HFF-Myc (cell line): ENCODE data around the gene TRPM5.

Source experiments
- DNase-seq: peaks from one replicate; pipeline ENCODE4 v3.0.0-alpha.2; 2011; ENCODE audit warnings: low read depth; ENCODE audit errors: extremely low read depth
- H3K4me3 ChIP-seq: replicated peaks from 2 replicates; pipeline ENCODE4 v1.5.1; 2011; ENCODE audit warnings: low read depth, mild to moderate bottlenecking, control low read depth, low read length
- CTCF ChIP-seq: IDR thresholded peaks from 2 replicates; pipeline ENCODE4 v1.5.1; 2012; ENCODE audit warnings: mild to moderate bottlenecking, low read depth, low read length, control low read depth; ENCODE audit errors: missing control alignments

Gene TRPM5

GRCh38 chr11:2467695-2468055 is 23.4 kb upstream of the TRPM5 start:
- H3K4me3 ChIP-seq = no peak overlapping the region
- no peak for DNase-seq
- no peak for TF ChIP-seq CTCF

- H3K4me3 ChIP-seq = no peak overlapping the region
- DNase-seq = no peak
- TF ChIP-seq CTCF = no peak
Observed at GRCh38 chr11:2466869-2467694, 22.8 kb upstream of the TRPM5 start.

- no peak for DNase-seq
- TF ChIP-seq CTCF = no peak
- H3K4me3 ChIP-seq = no peak overlapping the region
Observed at GRCh38 chr11:2466069-2466801, 21.9 kb upstream of the TRPM5 start.

- no peak for DNase-seq
- H3K4me3 ChIP-seq = no peak overlapping the region
- TF ChIP-seq CTCF = no peak
Observed at GRCh38 chr11:2465202-2466068, 21.1 kb upstream of the TRPM5 start.

GRCh38 chr11:2464451-2465165 is 20.3 kb upstream of the TRPM5 start:
- DNase-seq = no peak
- no peak for TF ChIP-seq CTCF
- H3K4me3 ChIP-seq = no peak overlapping the region

- TF ChIP-seq CTCF = no peak
- no peak for DNase-seq
- H3K4me3 ChIP-seq = no peak overlapping the region
Observed at GRCh38 chr11:2463766-2464277, 19.5 kb upstream of the TRPM5 start.
